ENCODE data around the gene ACSM3. TPM values are rescaled to one million over a fixed set of nuclear protein-coding genes. Genes with fewer than 3 reads are reported as not detected.

The ACSM3 gene
- total and polyA plus RNA-seq, 2 donors (not counting 3 experiments of a cell fraction or from before 2014, with no cell fraction given), result 23.7 to 37.3 TPM

DNA sequence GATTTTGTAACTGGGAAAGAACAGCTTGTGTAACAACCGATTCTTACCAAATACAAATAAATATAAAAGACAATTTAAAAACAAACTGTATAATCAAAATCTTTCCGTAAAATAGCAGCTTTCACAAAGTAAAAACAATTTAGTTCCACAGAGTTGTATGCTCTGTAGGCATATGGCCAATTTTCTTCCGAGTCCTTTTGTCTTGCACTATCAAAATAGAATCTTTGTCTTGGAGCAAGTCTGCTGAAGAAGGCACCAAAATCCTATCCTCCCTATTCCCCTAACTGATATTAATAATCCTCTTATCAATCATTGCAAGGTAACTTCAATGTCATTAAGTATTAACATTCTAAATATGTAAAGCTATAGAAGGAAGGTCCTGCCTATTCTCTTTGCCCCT is 29.8 kb upstream of the ACSM3 start:
- H2AFZ ChIP-seq (ENCODE audit: low read depth, low read length), result no peak overlapping the region
- dilution Hi-C loops (cut with MboI; ENCODE audit: extremely low pct_ligation_motif_present, low sequenced_read_pairs), result no loop called here
- DNase-seq (ENCODE audit: low read depth, low spot score) (peak; percentile 32), FAIRE-seq (no peak)
- H3K9me1 ChIP-seq (replicated peaks; ENCODE audit: control insufficient read depth, extremely low read depth, insufficient read depth, low read length), result no peaks in the 10 kb centered on the region
- H3K27ac ChIP-seq (ENCODE audit: insufficient read depth, low read depth, low read length), result no peak overlapping the region
- TF ChIP-seq POLR2AphosphoS5 (IDR thresholded peaks at IDR 0.05; ENCODE audit: insufficient read depth, low read depth, low read length) (no peak), JUN (IDR thresholded peaks at IDR 0.05; ENCODE audit: borderline replicate concordance, insufficient read depth, insufficient read length, low read depth) (no peak), FOS (IDR thresholded peaks at IDR 0.05; ENCODE audit: borderline replicate concordance, insufficient read depth, low read length) (no peak), EZH2 (IDR thresholded peaks at IDR 0.05; ENCODE audit: borderline replicate concordance, low read depth, low read length, severe bottlenecking) (no peak), MYC (IDR thresholded peaks at IDR 0.05; ENCODE audit: low read depth, low read length) (no peak), MAX (IDR thresholded peaks at IDR 0.05; ENCODE audit: insufficient read depth, insufficient read length) (no peak), GATA2 (IDR thresholded peaks at IDR 0.05; ENCODE audit: insufficient read depth, insufficient read length, low read depth, low read length) (no peak), POLR2A (IDR thresholded peaks at IDR 0.05; ENCODE audit: low read depth, low read length) (no peak)
- TF ChIP-seq, protein P1, sequence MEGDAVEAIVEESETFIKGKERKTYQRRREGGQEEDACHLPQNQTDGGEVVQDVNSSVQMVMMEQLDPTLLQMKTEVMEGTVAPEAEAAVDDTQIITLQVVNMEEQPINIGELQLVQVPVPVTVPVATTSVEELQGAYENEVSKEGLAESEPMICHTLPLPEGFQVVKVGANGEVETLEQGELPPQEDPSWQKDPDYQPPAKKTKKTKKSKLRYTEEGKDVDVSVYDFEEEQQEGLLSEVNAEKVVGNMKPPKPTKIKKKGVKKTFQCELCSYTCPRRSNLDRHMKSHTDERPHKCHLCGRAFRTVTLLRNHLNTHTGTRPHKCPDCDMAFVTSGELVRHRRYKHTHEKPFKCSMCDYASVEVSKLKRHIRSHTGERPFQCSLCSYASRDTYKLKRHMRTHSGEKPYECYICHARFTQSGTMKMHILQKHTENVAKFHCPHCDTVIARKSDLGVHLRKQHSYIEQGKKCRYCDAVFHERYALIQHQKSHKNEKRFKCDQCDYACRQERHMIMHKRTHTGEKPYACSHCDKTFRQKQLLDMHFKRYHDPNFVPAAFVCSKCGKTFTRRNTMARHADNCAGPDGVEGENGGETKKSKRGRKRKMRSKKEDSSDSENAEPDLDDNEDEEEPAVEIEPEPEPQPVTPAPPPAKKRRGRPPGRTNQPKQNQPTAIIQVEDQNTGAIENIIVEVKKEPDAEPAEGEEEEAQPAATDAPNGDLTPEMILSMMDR (IDR thresholded peaks at IDR 0.05; ENCODE audit: extremely low read depth in 1 of 2, insufficient read depth in 1 of 2, low read depth in 1 of 2, low read length in 2 of 2), result no peak
- no peak overlapping the region for H3K4me3 ChIP-seq (replicated peaks in 1 of 3; ENCODE audit: insufficient read depth in 1 of 3, low read depth in 1 of 3, low read length in 3 of 3)
- H3K4me2 ChIP-seq (ENCODE audit: insufficient read depth, low read length), result no peak overlapping the region
- no peaks in the 10 kb centered on the region for H4K20me1 ChIP-seq (replicated peaks; ENCODE audit: control insufficient read depth, extremely low read depth, insufficient read depth, low read length)
- H3K4me1 ChIP-seq (ENCODE audit: control insufficient read depth, extremely low read depth, insufficient read depth, low read length), result no peaks in the 10 kb centered on the region
- no TSS peak for BruUV-seq (replicated peaks)
- H3K79me2 ChIP-seq (ENCODE audit: control insufficient read depth, insufficient read depth, low read length), result peaks cover 7% of the 10 kb centered on the region
- H3K36me3 ChIP-seq (ENCODE audit: control insufficient read depth in 2 of 2, extremely low read depth in 1 of 2, insufficient read depth in 2 of 2, low read length in 2 of 2), result peaks cover 14 to 33% of the 10 kb centered on the region in 2 experiments
- intact Hi-C loops (cut with micrococcal nuclease), result no loop called here
- H3K9ac ChIP-seq (replicated peaks; ENCODE audit: extremely low read depth, insufficient read depth, low read length), result no peak overlapping the region
- POLR2A ChIA-PET, result interaction anchor here (0.6 kb wide), 1 partner anchor 289 kb away, joined by 3 read pairs; no protein-coding TSS in a partner anchor
- no peaks in the 10 kb centered on the region for H3K27me3 ChIP-seq (ENCODE audit: control insufficient read depth in 2 of 2, insufficient read depth in 2 of 2, low read length in 2 of 2)
- CTCF ChIA-PET, result no interaction called here
- H3K9me3 ChIP-seq (replicated peaks; ENCODE audit: control insufficient read depth, insufficient read depth, low read length), result no peaks in the 10 kb centered on the region

All from endothelial cell of umbilical vein (primary cell).